NCI-H774 (cell line): ENCODE results near the gene DAPK2.

Experiments used
- DNase-seq: peaks from one replicate; lab custom pipeline; 2025; lab: John Stamatoyannopoulos, UW

The DAPK2 gene

GRCh38 chr15:63996794-63997357 lies 49.4 kb downstream of the DAPK2 start:
- DNase-seq: no peak

GRCh38 chr15:63995789-63996188 lies 50.5 kb downstream of the DAPK2 start:
- no peak for DNase-seq

- no peak for DNase-seq
These were observed 52.1 kb downstream of the DAPK2 start for GRCh38 chr15:63994073-63994600.

- DNase-seq: no peak
These were observed 54.0 kb downstream of the DAPK2 start for GRCh38 chr15:63992300-63992699.

GRCh38 chr15:63991706-63992105 lies 54.6 kb downstream of the DAPK2 start:
- no peak for DNase-seq

GRCh38 chr15:63990454-63990853 lies 55.8 kb downstream of the DAPK2 start:
- DNase-seq: no peak

- DNase-seq: no peak
These were observed 58.4 kb downstream of the DAPK2 start for GRCh38 chr15:63987796-63988378.

- DNase-seq: no peak
These were observed 59.4 kb downstream of the DAPK2 start for GRCh38 chr15:63986751-63987341.

- DNase-seq: no peak
These were observed 60.1 kb downstream of the DAPK2 start for GRCh38 chr15:63986185-63986680.

- no peak for DNase-seq
These were observed 60.8 kb downstream of the DAPK2 start for GRCh38 chr15:63985221-63986184.

GRCh38 chr15:63984331-63984730 lies 62.0 kb downstream of the DAPK2 start:
- DNase-seq: no peak

- no peak for DNase-seq
These were observed 63.1 kb downstream of the DAPK2 start for GRCh38 chr15:63983061-63983711.

- DNase-seq: no peak
These were observed 63.9 kb downstream of the DAPK2 start for GRCh38 chr15:63982381-63982854.

GRCh38 chr15:63981596-63982320 lies 64.5 kb downstream of the DAPK2 start:
- no peak for DNase-seq

- DNase-seq: no peak
These were observed 67.0 kb downstream of the DAPK2 start for GRCh38 chr15:63979262-63979793.

- no peak for DNase-seq
These were observed 67.6 kb downstream of the DAPK2 start for GRCh38 chr15:63978511-63979261.

- DNase-seq: no peak
These were observed 69.2 kb downstream of the DAPK2 start for GRCh38 chr15:63977119-63977518.

GRCh38 chr15:63974021-63974420 lies 72.3 kb downstream of the DAPK2 start:
- DNase-seq: no peak

GRCh38 chr15:63973212-63974009 lies 72.9 kb downstream of the DAPK2 start:
- DNase-seq: no peak
